ENCODE data around the gene PKD1L1. TPM values are rescaled to one million over a fixed set of nuclear protein-coding genes. Genes with fewer than 3 reads are reported as not detected.

The PKD1L1 gene
- polyA plus RNA-seq, 1 donor (not counting 4 experiments of a cell fraction or from before 2014, with no cell fraction given): 0.04 TPM

- Histone ChIP-seq H3K27me3 (ENCODE audit: control insufficient read depth, extremely low read depth, insufficient read depth, low read length) (no peaks in the 10 kb centered on the region), H3K9me3 (ENCODE audit: control insufficient read depth, low read depth, low read length) (no peaks in the 10 kb centered on the region), H3K36me3 (ENCODE audit: control insufficient read depth in 2 of 2, extremely low read depth in 1 of 2, insufficient read depth in 2 of 2, low read length in 2 of 2) (no peaks in the 10 kb centered on the region), H3K4me2 (ENCODE audit: control insufficient read depth, extremely low read depth, insufficient read depth, low read depth, low read length) (no peak overlapping the region), H2AFZ (ENCODE audit: control insufficient read depth, low read length) (no peak overlapping the region), H3K4me1 (ENCODE audit: control insufficient read depth, extremely low read depth, insufficient read depth, low read length) (no peaks in the 10 kb centered on the region), H3K27ac (ENCODE audit: control insufficient read depth, insufficient read depth, low read length) (no peak overlapping the region), H3K79me2 (ENCODE audit: control insufficient read depth, insufficient read depth, low read length) (no peaks in the 10 kb centered on the region), H3K4me3 (ENCODE audit: control insufficient read depth in 2 of 3, extremely low read depth in 1 of 3, insufficient read depth in 2 of 3, low read depth in 1 of 3, low read length in 3 of 3) (no peak overlapping the region), H3K9me1 (ENCODE audit: control insufficient read depth, extremely low read depth, insufficient read depth, low read length) (no peaks in the 10 kb centered on the region), H3K9ac (ENCODE audit: control insufficient read depth, extremely low read depth, insufficient read depth, low read length) (no peak overlapping the region), H4K20me1 (ENCODE audit: control insufficient read depth, extremely low read depth, insufficient read depth, low read length) (no peaks in the 10 kb centered on the region)
- dilution Hi-C loops (cut with MboI; ENCODE audit: extremely low pct_ligation_motif_present, low sequenced_read_pairs): no loop called here
- DNase-seq (ENCODE audit: low read depth, low spot score) (no peak), FAIRE-seq (no peak)
- TF ChIP-seq CTCF (optimal IDR thresholded peaks at IDR 0.05 in 1 of 3, IDR thresholded peaks at IDR 0.05 in 1 of 3, conservative IDR thresholded peaks at IDR 0.05 in 1 of 3; ENCODE audit: extremely low read depth in 1 of 3, insufficient read depth in 2 of 3, low read length in 3 of 3): no peak
- TF ChIP-seq EZH2 (IDR thresholded peaks at IDR 0.05; ENCODE audit: low read length): no peak
These were observed 15.1 kb downstream of the PKD1L1 start for GRCh38 chr7:47933215-47933614.

GRCh38 chr7:47932466-47933037 lies 15.7 kb downstream of the PKD1L1 start:
- Histone ChIP-seq H3K27ac (ENCODE audit: control insufficient read depth, insufficient read depth, low read length) (no peak overlapping the region), H3K27me3 (ENCODE audit: control insufficient read depth, extremely low read depth, insufficient read depth, low read length) (no peaks in the 10 kb centered on the region), H3K4me3 (ENCODE audit: control insufficient read depth in 2 of 3, extremely low read depth in 1 of 3, insufficient read depth in 2 of 3, low read depth in 1 of 3, low read length in 3 of 3) (no peak overlapping the region), H4K20me1 (ENCODE audit: control insufficient read depth, extremely low read depth, insufficient read depth, low read length) (no peaks in the 10 kb centered on the region), H3K9me1 (ENCODE audit: control insufficient read depth, extremely low read depth, insufficient read depth, low read length) (no peaks in the 10 kb centered on the region), H3K79me2 (ENCODE audit: control insufficient read depth, insufficient read depth, low read length) (no peaks in the 10 kb centered on the region), H3K4me2 (ENCODE audit: control insufficient read depth, extremely low read depth, insufficient read depth, low read depth, low read length) (no peak overlapping the region), H3K4me1 (ENCODE audit: control insufficient read depth, extremely low read depth, insufficient read depth, low read length) (no peaks in the 10 kb centered on the region), H3K36me3 (ENCODE audit: control insufficient read depth in 2 of 2, extremely low read depth in 1 of 2, insufficient read depth in 2 of 2, low read length in 2 of 2) (no peaks in the 10 kb centered on the region), H3K9ac (ENCODE audit: control insufficient read depth, extremely low read depth, insufficient read depth, low read length) (no peak overlapping the region), H2AFZ (ENCODE audit: control insufficient read depth, low read length) (no peak overlapping the region), H3K9me3 (ENCODE audit: control insufficient read depth, low read depth, low read length) (no peaks in the 10 kb centered on the region)
- FAIRE-seq (no peak), DNase-seq (ENCODE audit: low read depth, low spot score) (no peak)
- dilution Hi-C loops (cut with MboI; ENCODE audit: extremely low pct_ligation_motif_present, low sequenced_read_pairs): no loop called here
- no peak for TF ChIP-seq EZH2 (IDR thresholded peaks at IDR 0.05; ENCODE audit: low read length)
- no peak for TF ChIP-seq CTCF (optimal IDR thresholded peaks at IDR 0.05 in 1 of 3, IDR thresholded peaks at IDR 0.05 in 1 of 3, conservative IDR thresholded peaks at IDR 0.05 in 1 of 3; ENCODE audit: extremely low read depth in 1 of 3, insufficient read depth in 2 of 3, low read length in 3 of 3)
